NOMO-1 (cell line): ENCODE results near the gene EIF2A.

Experiments
- DNase-seq, 2 experiments: peaks; one replicate each; lab custom pipeline; 2025; ENCODE audit not compliant: unreplicated experiment in 2 of 2; lab: John Stamatoyannopoulos, UW

EIF2A gene

GRCh38 chr3:150631515-150632221 is 85.1 kb downstream of the EIF2A start:
- DNase-seq, result no peak

DNA sequence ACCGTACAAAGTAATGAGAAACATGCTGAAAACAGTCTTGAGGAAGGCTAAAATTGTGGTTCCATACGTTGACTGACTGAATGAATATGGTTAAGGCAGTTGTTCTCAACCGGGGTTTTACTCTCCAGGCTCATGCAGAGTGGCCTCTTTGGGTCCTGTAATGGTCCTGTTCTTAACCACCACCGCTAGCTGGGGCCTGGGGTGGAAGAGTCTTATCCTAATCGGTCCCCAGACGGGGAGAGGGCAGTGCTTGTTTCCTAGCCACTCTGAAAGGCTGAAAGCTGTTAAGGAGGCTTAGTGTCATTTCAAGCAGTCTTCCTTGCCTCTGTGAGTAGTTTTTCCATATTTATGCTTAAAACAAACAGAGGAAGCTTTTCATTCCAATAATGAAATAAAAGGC is 88.5 kb downstream of the EIF2A start:
- DNase-seq, result no peak

GRCh38 chr3:150635526-150635925 is 88.9 kb downstream of the EIF2A start:
- DNase-seq, result peak; percentile 7 to 57
